Measurements from ENCODE around the gene TAF5.

DNA sequence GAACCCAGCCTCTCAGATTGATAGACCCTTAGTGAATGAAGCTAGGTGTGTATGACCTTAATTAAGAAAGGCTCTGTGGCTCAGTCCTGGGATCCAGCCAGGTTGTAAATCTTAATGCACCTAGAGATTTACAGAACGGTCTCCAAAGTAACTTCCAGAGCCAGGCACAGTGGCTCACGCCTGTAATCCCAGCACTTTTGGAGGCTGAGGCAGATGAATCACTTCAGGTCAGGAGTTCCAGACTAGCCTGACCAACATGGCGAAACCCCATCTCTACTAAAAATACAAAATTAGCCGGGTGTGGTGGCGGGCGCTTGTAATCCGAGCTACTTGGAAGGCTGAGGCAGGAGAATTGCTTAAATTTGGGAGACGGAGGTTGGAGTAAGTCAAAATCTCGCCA lies 60.1 kb downstream of the TAF5 start:
- TF ChIP-seq CTCF (conservative IDR thresholded peaks at IDR 0.05; ENCODE audit: low read depth, low read length) = no peak
- no peak for TF ChIP-seq EZH2 (IDR thresholded peaks at IDR 0.05; ENCODE audit: borderline replicate concordance, low read depth, low read length, poor library complexity, severe bottlenecking)

Measured in A673 (cell line).